ENCODE measurements around the gene URM1. TPM values are rescaled to one million over a fixed set of nuclear protein-coding genes. Genes with fewer than 3 reads are reported as not detected.

URM1 gene
- total RNA-seq, 1 experiment from 2014 or later, result 46.6 TPM

- Histone ChIP-seq H2AFZ (ENCODE audit: low read length) (no peak overlapping the region), H4K5ac (ENCODE audit: insufficient read length, low read depth, low read length) (no peak overlapping the region), H3K79me1 (ENCODE audit: insufficient read depth, low read depth, low read length, poor library complexity, severe bottlenecking) (no peaks in the 10 kb centered on the region), H4K8ac (replicated peaks; ENCODE audit: insufficient read length, low read depth, low read length) (no peak overlapping the region), H2BK20ac (ENCODE audit: low read depth, low read length, poor library complexity, severe bottlenecking) (no peak overlapping the region), H3K79me2 (ENCODE audit: insufficient read depth, low read length) (no peaks in the 10 kb centered on the region), H3K9ac (ENCODE audit: extremely low read depth, insufficient read length, low read length) (no peak overlapping the region), H3K4me2 (ENCODE audit: insufficient read depth, insufficient read length, low read length) (no peak overlapping the region), H3K56ac (ENCODE audit: insufficient read length, low read depth, low read length) (no peak overlapping the region), H3K23ac (ENCODE audit: insufficient read length, low read depth, low read length) (no peak overlapping the region), H3K23me2 (ENCODE audit: insufficient read length, low read depth, low read length, poor library complexity, severe bottlenecking) (peaks cover 6% of the 10 kb centered on the region), H2BK120ac (ENCODE audit: low read depth, low read length, poor library complexity, severe bottlenecking) (no peak overlapping the region), H4K91ac (ENCODE audit: insufficient read length, low read depth, low read length) (no peak overlapping the region), H4K20me1 (ENCODE audit: control insufficient read depth, insufficient read depth, insufficient read length) (no peaks in the 10 kb centered on the region), H3K9me3 (ENCODE audit: control insufficient read depth, low read depth, low read length) (no peaks in the 10 kb centered on the region), H3K18ac (ENCODE audit: insufficient read length, low read depth, low read length) (no peak overlapping the region), H3K27ac (ENCODE audit: insufficient read length, low read depth, low read length) (no peak overlapping the region), H2AK5ac (ENCODE audit: insufficient read length, low read length) (no peak overlapping the region), H3T11ph (ENCODE audit: low read length) (no peak overlapping the region), H2BK12ac (ENCODE audit: insufficient read length, low read depth, low read length) (no peak overlapping the region), H2BK15ac (ENCODE audit: low read depth, low read length) (no peak overlapping the region), H3K14ac (ENCODE audit: insufficient read depth, low read length) (no peak overlapping the region), H3K27me3 (ENCODE audit: insufficient read depth, low read length) (peaks cover 28% of the 10 kb centered on the region; the same call in 1 of the 2 replicates), H3K4ac (ENCODE audit: low read depth, low read length) (no peak overlapping the region), H2BK5ac (ENCODE audit: insufficient read length, low read length) (no peak overlapping the region), H3K4me1 (ENCODE audit: insufficient read depth, low read length) (peaks cover 3% of the 10 kb centered on the region)
- peaks cover 26 to 33% of the 10 kb centered on the region in 2 experiments for H3K4me1 Mint-ChIP-seq
- no CpG with 5 or more reads among the region's 2 CpGs for WGBS (ENCODE audit: extremely low coverage, insufficient read length, low lambda C conversion rate)
- H3K9me3 Mint-ChIP-seq, result peaks cover 0 to 6% of the 10 kb centered on the region in 2 experiments; a peak in 3 of 5 replicates
- TF ChIP-seq, protein P1, sequence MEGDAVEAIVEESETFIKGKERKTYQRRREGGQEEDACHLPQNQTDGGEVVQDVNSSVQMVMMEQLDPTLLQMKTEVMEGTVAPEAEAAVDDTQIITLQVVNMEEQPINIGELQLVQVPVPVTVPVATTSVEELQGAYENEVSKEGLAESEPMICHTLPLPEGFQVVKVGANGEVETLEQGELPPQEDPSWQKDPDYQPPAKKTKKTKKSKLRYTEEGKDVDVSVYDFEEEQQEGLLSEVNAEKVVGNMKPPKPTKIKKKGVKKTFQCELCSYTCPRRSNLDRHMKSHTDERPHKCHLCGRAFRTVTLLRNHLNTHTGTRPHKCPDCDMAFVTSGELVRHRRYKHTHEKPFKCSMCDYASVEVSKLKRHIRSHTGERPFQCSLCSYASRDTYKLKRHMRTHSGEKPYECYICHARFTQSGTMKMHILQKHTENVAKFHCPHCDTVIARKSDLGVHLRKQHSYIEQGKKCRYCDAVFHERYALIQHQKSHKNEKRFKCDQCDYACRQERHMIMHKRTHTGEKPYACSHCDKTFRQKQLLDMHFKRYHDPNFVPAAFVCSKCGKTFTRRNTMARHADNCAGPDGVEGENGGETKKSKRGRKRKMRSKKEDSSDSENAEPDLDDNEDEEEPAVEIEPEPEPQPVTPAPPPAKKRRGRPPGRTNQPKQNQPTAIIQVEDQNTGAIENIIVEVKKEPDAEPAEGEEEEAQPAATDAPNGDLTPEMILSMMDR (conservative IDR thresholded peaks at IDR 0.05), result no peak
- no peak for DNase-seq
- peaks cover 98% of the 10 kb centered on the region for H3K27me3 Mint-ChIP-seq (ENCODE audit: low read depth)
- H3K27ac Mint-ChIP-seq, result no peak overlapping the region
- H3K36me3 Mint-ChIP-seq (ENCODE audit: insufficient read depth in 1 of 3, low read depth in 3 of 3), result no peaks in the 10 kb centered on the region
- H3K4me3 Mint-ChIP-seq, result peak overlapping the region in 1 of 2 experiments; percentile 12; a peak in 2 of 5 replicates
These were observed 44.1 kb downstream of the URM1 start for GRCh38 chr9:128415281-128415680.

Measured in H9 (cell line).